Skin epidermis (tissue), 12 donors: ENCODE data around the gene UGT2B7.
A peak's percentile ranks its signal among the peaks of the same experiment; 100 is the strongest.
"Not testable (repeated sequence)": the region's sequence is repeated elsewhere in the genome, so short reads cannot be mapped to it uniquely, and the experiment has no call there.

ENCODE experiments used
- H3K27ac ChIP-seq, 21 experiments: fragments of 200-600 bp; sonication (generic) in 11 of 21; one replicate each; pipeline ENCODE4 v1.5.0; 2020; ENCODE audit warnings: mild to moderate bottlenecking in 3 of 21, inconsistent platforms in 2 of 21, moderate library complexity in 2 of 21
- H3K4me3 ChIP-seq, 7 experiments: fragments of 200-600 bp; sonication (generic) in 2 of 7; one replicate each; pipeline ENCODE4 v1.5.0; 2020; ENCODE audit warnings: inconsistent platforms in 2 of 7, mild to moderate bottlenecking in 2 of 7, moderate library complexity in 1 of 7

UGT2B7 gene

GRCh38 chr4:69096111-69096656, at the start of gene UGT2B7:
UGT2B7 (plus strand) TSS chr4:69096474; CDS start chr4:69096521, 47 bp downstream.
- Histone ChIP-seq H3K4me3 (no peak within 1 kb of the TSS), H3K27ac (no peak within 1 kb of the TSS)

GRCh38 chr4:69049860-69050259, 46.4 kb upstream of the UGT2B7 start:
- Histone ChIP-seq H3K27ac (no peak overlapping the region), H3K4me3 (no peak overlapping the region)

- H3K4me3 ChIP-seq, result not testable (repeated sequence)
- peak overlapping the region in 2 of 21 experiments; percentile 7 to 11 for H3K27ac ChIP-seq
Observed at GRCh38 chr4:69050853-69051575, 45.3 kb upstream of the UGT2B7 start.

- H3K27ac ChIP-seq, result peak overlapping the region in 1 of 21 experiments; percentile 7
Observed at GRCh38 chr4:69051576-69051943, 44.7 kb upstream of the UGT2B7 start.

GRCh38 chr4:69053309-69053885, 42.9 kb upstream of the UGT2B7 start:
- not testable (repeated sequence) for H3K4me3 ChIP-seq, H3K27ac ChIP-seq

More at GRCh38 chr4:69051576-69051943, 44.7 kb upstream of the UGT2B7 start:
- no peak overlapping the region for H3K4me3 ChIP-seq

- H3K27ac ChIP-seq, H3K4me3 ChIP-seq: not testable (repeated sequence)
Observed at GRCh38 chr4:69054033-69054432, 42.2 kb upstream of the UGT2B7 start.

GRCh38 chr4:69054578-69055200, 41.6 kb upstream of the UGT2B7 start:
- no peak overlapping the region for H3K27ac ChIP-seq
- no peak overlapping the region for H3K4me3 ChIP-seq

GRCh38 chr4:69056150-69056549, 40.1 kb upstream of the UGT2B7 start:
- Histone ChIP-seq H3K4me3 (no peak overlapping the region), H3K27ac (no peak overlapping the region)

- H3K4me3 ChIP-seq, result no peak overlapping the region
- no peak overlapping the region for H3K27ac ChIP-seq
Observed at GRCh38 chr4:69056921-69057550, 39.2 kb upstream of the UGT2B7 start.

GRCh38 chr4:69057620-69058409, 38.5 kb upstream of the UGT2B7 start:
- Histone ChIP-seq H3K4me3 (no peak overlapping the region), H3K27ac (no peak overlapping the region)

GRCh38 chr4:69058410-69059059, 37.7 kb upstream of the UGT2B7 start:
- Histone ChIP-seq H3K4me3 (no peak overlapping the region), H3K27ac (no peak overlapping the region)

- Histone ChIP-seq H3K27ac (no peak overlapping the region), H3K4me3 (no peak overlapping the region)
Observed at GRCh38 chr4:69060651-69061308, 35.5 kb upstream of the UGT2B7 start.

- Histone ChIP-seq H3K27ac (no peak overlapping the region), H3K4me3 (no peak overlapping the region)
Observed at GRCh38 chr4:69064391-69064790, 31.9 kb upstream of the UGT2B7 start.

- H3K27ac ChIP-seq, result no peak overlapping the region
- H3K4me3 ChIP-seq, result no peak overlapping the region
Observed at GRCh38 chr4:69066945-69067344, 29.3 kb upstream of the UGT2B7 start.

- no peak overlapping the region for H3K27ac ChIP-seq
- no peak overlapping the region for H3K4me3 ChIP-seq
Observed at GRCh38 chr4:69069085-69069484, 27.2 kb upstream of the UGT2B7 start.

- Histone ChIP-seq H3K4me3 (no peak overlapping the region), H3K27ac (no peak overlapping the region)
Observed at GRCh38 chr4:69070590-69070989, 25.7 kb upstream of the UGT2B7 start.

GRCh38 chr4:69071286-69071685, 25.0 kb upstream of the UGT2B7 start:
- H3K27ac ChIP-seq, result no peak overlapping the region

GRCh38 chr4:69073375-69073774, 22.9 kb upstream of the UGT2B7 start:
- Histone ChIP-seq H3K27ac (no peak overlapping the region), H3K4me3 (no peak overlapping the region)

More at GRCh38 chr4:69071286-69071685, 25.0 kb upstream of the UGT2B7 start:
- no peak overlapping the region for H3K4me3 ChIP-seq
